Measurements from ENCODE around the gene FOXP2.

The FOXP2 gene

GRCh38 chr7:114720725-114721124 lies 306.1 kb downstream of the FOXP2 start:
- Histone ChIP-seq H3K36me3 (ENCODE audit: control insufficient read depth, insufficient read depth, low read length) (no peaks in the 10 kb centered on the region), H3K27me3 (ENCODE audit: control insufficient read depth, insufficient read depth, low read length) (no peaks in the 10 kb centered on the region), H3K4me3 (ENCODE audit: low read depth, low read length) (no peak overlapping the region), H3K4me1 (ENCODE audit: control insufficient read depth, insufficient read depth, low read length) (no peaks in the 10 kb centered on the region), H3K27ac (ENCODE audit: low read depth, low read length) (no peak overlapping the region), H3K9me3 (ENCODE audit: control insufficient read depth, insufficient read depth, low read length) (no peaks in the 10 kb centered on the region), H3K9ac (ENCODE audit: low read depth, low read length) (no peak overlapping the region)

GRCh38 chr7:114722562-114722961 lies 307.9 kb downstream of the FOXP2 start:
- Histone ChIP-seq H3K4me3 (ENCODE audit: low read depth, low read length) (no peak overlapping the region), H3K36me3 (ENCODE audit: control insufficient read depth, insufficient read depth, low read length) (no peaks in the 10 kb centered on the region), H3K4me1 (ENCODE audit: control insufficient read depth, insufficient read depth, low read length) (no peaks in the 10 kb centered on the region), H3K27ac (ENCODE audit: low read depth, low read length) (no peak overlapping the region), H3K9me3 (ENCODE audit: control insufficient read depth, insufficient read depth, low read length) (no peaks in the 10 kb centered on the region), H3K9ac (ENCODE audit: low read depth, low read length) (no peak overlapping the region), H3K27me3 (ENCODE audit: control insufficient read depth, insufficient read depth, low read length) (no peaks in the 10 kb centered on the region)

- Histone ChIP-seq H3K27ac (ENCODE audit: low read depth, low read length) (no peak overlapping the region), H3K36me3 (ENCODE audit: control insufficient read depth, insufficient read depth, low read length) (no peaks in the 10 kb centered on the region), H3K9ac (ENCODE audit: low read depth, low read length) (no peak overlapping the region), H3K9me3 (ENCODE audit: control insufficient read depth, insufficient read depth, low read length) (no peaks in the 10 kb centered on the region), H3K27me3 (ENCODE audit: control insufficient read depth, insufficient read depth, low read length) (no peaks in the 10 kb centered on the region), H3K4me3 (ENCODE audit: low read depth, low read length) (no peak overlapping the region), H3K4me1 (ENCODE audit: control insufficient read depth, insufficient read depth, low read length) (no peaks in the 10 kb centered on the region)
Observed at GRCh38 chr7:114723308-114723707, 308.7 kb downstream of the FOXP2 start.

- Histone ChIP-seq H3K9me3 (ENCODE audit: control insufficient read depth, insufficient read depth, low read length) (no peaks in the 10 kb centered on the region), H3K4me1 (ENCODE audit: control insufficient read depth, insufficient read depth, low read length) (no peaks in the 10 kb centered on the region; the same call in 1 of the 2 replicates), H3K27ac (ENCODE audit: low read depth, low read length) (no peak overlapping the region), H3K36me3 (ENCODE audit: control insufficient read depth, insufficient read depth, low read length) (no peaks in the 10 kb centered on the region), H3K4me3 (ENCODE audit: low read depth, low read length) (no peak overlapping the region), H3K27me3 (ENCODE audit: control insufficient read depth, insufficient read depth, low read length) (no peaks in the 10 kb centered on the region), H3K9ac (ENCODE audit: low read depth, low read length) (no peak overlapping the region)
Observed at GRCh38 chr7:114740095-114740494, 325.5 kb downstream of the FOXP2 start.

- Histone ChIP-seq H3K27ac (ENCODE audit: low read depth, low read length) (no peak overlapping the region), H3K9me3 (ENCODE audit: control insufficient read depth, insufficient read depth, low read length) (no peaks in the 10 kb centered on the region), H3K9ac (ENCODE audit: low read depth, low read length) (no peak overlapping the region), H3K27me3 (ENCODE audit: control insufficient read depth, insufficient read depth, low read length) (no peaks in the 10 kb centered on the region), H3K4me3 (ENCODE audit: low read depth, low read length) (no peak overlapping the region), H3K36me3 (ENCODE audit: control insufficient read depth, insufficient read depth, low read length) (no peaks in the 10 kb centered on the region), H3K4me1 (ENCODE audit: control insufficient read depth, insufficient read depth, low read length) (no peaks in the 10 kb centered on the region; the same call in 1 of the 2 replicates)
Observed at GRCh38 chr7:114740941-114741340, 326.3 kb downstream of the FOXP2 start.

GRCh38 chr7:114741911-114742310 lies 327.3 kb downstream of the FOXP2 start:
- Histone ChIP-seq H3K9me3 (ENCODE audit: control insufficient read depth, insufficient read depth, low read length) (no peaks in the 10 kb centered on the region), H3K4me3 (ENCODE audit: low read depth, low read length) (no peak overlapping the region), H3K4me1 (ENCODE audit: control insufficient read depth, insufficient read depth, low read length) (no peaks in the 10 kb centered on the region; the same call in 1 of the 2 replicates), H3K27me3 (ENCODE audit: control insufficient read depth, insufficient read depth, low read length) (no peaks in the 10 kb centered on the region), H3K9ac (ENCODE audit: low read depth, low read length) (no peak overlapping the region), H3K36me3 (ENCODE audit: control insufficient read depth, insufficient read depth, low read length) (no peaks in the 10 kb centered on the region), H3K27ac (ENCODE audit: low read depth, low read length) (no peak overlapping the region)
